GM12872 (cell line): ENCODE results near the gene PHF12.

ENCODE experiments used
- CTCF ChIP-seq: IDR thresholded peaks from 3 replicates; pipeline ENCODE4 v1.5.1; 2011; ENCODE audit warnings: low read depth, mild to moderate bottlenecking, low read length, moderate library complexity; ENCODE audit not compliant: insufficient read depth

PHF12 gene

GRCh38 chr17:28892024-28892423, 59.3 kb downstream of the PHF12 start:
- no peak for TF ChIP-seq CTCF

- no peak for TF ChIP-seq CTCF
Observed at GRCh38 chr17:28891201-28891600, 60.1 kb downstream of the PHF12 start.

GRCh38 chr17:28889996-28890395, 61.3 kb downstream of the PHF12 start:
- TF ChIP-seq CTCF: no peak

GRCh38 chr17:28888832-28889231, 62.5 kb downstream of the PHF12 start:
- TF ChIP-seq CTCF: no peak

GRCh38 chr17:28887871-28888471, 63.3 kb downstream of the PHF12 start:
- TF ChIP-seq CTCF: no peak

GRCh38 chr17:28885951-28886350, 65.4 kb downstream of the PHF12 start:
- TF ChIP-seq CTCF: no peak

GRCh38 chr17:28885363-28885762, 66.0 kb downstream of the PHF12 start:
- TF ChIP-seq CTCF: no peak
